Cerebellar nuclear complex (tissue), 1 donor: ENCODE results near the gene CLRN3.

Source experiments
- DNase-seq, 2 experiments: peaks; one replicate each; lab custom pipeline; 2025; lab: John Stamatoyannopoulos, UW

CLRN3 gene

DNA sequence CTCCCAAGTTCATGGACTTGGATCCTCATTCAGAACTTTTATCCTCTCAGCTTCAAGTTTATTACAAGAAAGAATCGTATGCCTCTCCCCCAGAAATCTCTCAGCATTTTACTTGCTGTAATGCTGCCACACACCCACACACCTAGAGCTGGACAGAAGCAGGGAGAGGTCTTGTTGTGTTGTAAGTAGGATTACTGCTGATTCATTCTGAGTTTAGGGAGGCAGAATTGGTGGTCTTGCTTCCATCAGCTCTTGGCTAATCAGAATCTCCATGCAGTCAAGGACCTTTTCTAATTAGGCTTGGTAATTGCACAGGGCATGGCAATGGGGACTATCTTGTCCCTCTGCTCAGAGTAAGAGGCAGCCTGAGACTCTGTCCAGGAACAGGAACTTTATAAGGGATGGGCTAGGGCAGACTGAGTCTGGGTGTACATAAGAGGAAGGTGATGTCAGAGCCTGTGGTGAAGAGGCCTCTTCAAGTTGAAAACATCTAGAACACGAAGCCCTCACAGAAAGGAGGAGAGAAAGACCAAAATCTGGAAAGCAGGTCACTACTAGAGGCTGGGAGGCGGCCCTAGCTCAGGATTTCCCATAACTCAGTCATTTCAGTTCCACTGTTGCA lies 7.1 kb upstream of the CLRN3 start:
- no peak for DNase-seq

- DNase-seq = no peak
Measured at GRCh38 chr10:127897177-127897576, 4.4 kb upstream of the CLRN3 start.

DNA sequence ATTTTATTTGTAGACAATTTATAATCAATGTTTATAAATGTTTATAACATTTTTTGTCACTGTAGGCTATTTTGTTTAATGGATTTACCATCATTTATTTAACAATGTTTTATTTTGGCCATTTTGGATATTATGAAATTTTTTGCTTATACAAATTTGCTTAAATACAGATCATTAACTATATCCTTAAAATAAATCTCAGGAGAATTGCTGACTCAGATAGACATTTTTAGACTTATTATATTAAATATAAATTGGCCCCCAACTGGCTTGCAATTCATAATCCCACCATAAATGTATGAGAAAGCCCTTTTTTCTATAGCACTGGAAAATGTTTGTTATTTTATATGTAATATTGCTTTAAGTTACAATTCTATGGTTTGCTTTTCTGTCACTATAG lies 3.8 kb upstream of the CLRN3 start:
- DNase-seq = no peak

GRCh38 chr10:127894146-127894545 lies 1.4 kb upstream of the CLRN3 start:
- DNase-seq = no peak

DNA sequence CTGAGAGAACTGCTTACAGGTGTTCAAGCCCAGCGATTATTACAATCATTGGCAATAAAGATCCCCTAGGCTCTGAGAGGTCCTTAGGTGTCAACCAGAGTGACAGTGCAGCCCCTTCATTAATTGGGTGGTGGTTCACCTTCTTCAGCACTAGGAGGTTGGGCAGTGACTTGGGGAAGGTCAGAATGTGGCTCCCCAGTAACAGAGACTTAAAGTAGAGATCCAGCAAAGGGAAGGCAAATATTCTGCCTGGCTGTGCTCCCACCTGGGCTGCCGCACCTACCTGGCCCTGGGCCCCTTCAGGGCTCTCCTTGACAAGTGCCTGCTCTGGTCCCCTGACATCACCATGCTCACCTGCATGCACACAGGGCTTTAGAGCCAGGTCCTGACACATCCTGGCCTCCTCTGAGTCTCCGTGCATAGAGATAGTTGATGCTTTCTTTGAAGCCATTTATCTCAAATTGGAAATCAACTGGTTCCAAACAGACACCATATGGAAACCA lies 1.9 kb downstream of the CLRN3 start:
- DNase-seq = no peak

DNA sequence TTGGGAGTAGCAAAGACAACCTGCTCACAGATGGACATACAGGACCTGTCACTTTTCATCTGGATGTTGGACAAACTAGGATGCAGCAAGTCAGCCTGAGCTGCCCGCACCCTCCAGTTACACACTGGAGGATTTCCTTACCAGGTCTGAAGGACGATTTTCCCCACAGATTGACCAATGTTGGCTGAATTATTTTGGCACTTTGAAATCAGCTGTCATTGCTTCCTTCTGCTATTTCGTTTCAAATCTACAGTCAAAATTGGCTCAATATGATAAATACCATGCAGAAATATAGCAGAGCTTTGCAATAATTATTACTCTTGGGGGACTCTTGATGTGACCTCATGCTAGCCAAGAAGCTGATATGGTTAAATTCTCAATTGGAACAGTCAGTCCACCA lies 2.5 kb downstream of the CLRN3 start:
- no peak for DNase-seq

DNA sequence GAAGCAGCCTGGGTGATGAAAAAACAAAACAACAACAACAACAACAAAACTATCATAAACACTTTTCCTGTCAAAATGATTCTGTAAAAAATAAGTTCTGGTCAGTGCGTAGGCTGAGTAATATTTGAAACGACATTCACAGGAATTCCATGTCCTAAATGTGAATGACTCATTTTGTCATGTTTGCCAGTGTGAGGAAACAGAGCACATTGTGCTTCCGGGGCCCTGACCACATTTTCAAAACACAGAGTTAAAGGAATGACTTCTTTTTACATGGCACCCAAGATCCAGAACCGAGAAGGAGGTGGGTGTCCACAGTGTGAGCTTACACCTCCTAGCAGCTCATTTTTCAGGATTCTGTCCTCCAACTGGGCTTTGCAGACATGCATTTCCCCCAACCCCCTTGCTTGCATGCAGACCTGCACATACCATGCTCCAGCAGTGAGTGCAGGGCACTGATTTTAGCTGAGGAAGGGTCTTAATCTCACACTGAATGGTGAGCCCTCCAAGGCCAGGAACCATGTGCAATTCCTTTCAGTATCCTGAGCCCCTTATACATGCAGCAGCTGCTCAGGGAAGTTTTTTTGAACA lies 3.0 kb downstream of the CLRN3 start:
- no peak for DNase-seq

DNA sequence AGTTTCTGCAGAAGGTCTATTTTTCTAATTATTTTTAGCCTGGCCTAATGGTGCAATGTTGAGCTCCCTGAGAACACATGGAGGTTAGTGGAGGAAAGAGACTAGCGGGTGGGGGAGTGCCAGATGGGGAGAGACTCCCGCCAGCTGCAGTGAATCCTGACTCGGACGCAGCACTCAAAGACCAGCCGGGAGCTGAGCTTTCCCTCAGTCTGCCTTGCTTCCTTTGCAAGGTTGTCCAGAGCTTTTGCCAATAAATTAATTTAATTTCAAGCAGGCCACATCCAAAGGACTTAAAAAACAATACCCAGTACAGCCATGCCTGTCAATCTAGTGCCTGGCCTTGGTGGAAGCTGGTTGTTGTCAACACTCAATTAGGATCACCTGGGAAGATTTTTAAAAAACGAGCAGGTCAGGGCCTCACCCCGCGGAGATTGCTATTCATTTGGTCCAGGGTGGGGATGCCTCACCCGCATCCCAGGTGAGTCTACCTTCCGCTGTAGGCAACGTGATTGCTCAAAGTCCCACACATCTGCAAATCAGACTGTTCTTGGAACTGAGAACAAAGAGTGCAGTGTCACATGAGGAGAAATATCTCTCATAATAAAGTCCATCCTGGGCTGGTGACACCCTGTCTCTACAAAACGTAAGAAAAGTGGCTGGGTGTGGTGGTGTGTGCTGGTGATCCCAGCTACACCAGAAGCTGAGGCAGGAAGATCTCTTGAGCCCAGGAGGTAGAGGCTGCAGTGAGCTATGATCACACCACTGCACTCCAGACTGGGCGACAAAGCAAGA lies 4.0 kb downstream of the CLRN3 start:
- DNase-seq = no peak

DNA sequence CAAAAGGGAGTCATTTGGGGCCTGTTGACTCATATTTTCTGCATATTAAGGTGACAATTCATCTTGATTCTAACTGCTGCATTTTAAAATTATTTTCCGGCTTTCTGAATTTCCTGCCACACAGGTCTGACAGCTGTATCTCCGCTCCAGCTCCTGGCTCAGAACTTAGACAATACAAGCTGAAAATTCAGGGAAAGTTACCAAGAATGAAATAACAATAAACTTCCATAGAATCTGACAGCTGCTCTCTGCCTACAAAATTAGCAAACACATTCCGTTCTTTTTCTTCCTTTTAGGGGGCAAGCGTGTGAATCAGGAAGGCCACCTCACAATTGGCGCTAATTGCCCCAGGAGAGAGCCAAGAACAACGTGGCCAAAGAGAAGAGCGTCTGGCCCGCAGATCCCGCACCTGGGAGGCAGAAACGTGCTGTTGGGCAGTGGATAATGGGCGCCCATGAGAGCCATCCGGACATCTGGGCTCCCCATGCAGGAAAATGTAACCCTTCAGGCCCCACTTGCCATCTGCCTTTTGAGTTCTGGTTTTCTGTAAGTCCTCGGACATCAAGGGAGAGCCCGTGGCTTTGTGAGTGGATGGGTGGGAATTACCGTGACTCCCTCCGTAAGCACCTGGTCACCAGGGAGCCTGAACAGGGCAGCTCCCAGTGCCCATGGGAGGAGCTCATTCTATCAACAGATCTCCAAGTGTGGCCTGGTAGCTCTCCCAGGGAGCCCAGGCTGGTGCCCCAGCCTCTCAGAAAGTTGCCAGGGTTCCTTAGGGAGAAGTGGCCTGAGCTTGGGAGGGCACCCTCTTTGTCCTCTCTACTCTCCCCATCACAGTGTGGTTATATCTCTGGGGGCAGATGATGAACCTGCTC lies 5.0 kb downstream of the CLRN3 start:
- DNase-seq = no peak

- DNase-seq = no peak
Measured at GRCh38 chr10:127886371-127887051, 6.2 kb downstream of the CLRN3 start.

GRCh38 chr10:127884501-127884900 lies 8.2 kb downstream of the CLRN3 start:
- DNase-seq = no peak

DNA sequence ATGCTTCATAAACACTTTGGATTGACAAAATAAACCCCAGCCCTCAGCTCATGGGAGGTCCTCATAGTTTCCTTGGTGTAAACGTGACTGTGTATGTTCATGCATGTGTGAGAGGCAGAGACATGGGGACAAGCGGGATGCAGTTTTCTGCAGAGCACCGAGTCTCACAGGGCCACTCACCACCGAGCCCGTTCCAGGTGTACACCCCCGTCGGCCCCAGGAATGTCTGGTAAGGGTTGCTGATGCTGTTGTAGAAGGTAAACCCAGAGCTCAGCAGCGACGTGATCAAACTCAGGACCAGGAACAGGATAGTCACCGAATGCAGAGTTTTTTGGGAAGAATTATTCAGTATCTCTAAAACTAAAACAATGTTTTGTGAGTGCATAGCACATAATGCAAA lies 9.2 kb downstream of the CLRN3 start:
- no peak for DNase-seq

DNA sequence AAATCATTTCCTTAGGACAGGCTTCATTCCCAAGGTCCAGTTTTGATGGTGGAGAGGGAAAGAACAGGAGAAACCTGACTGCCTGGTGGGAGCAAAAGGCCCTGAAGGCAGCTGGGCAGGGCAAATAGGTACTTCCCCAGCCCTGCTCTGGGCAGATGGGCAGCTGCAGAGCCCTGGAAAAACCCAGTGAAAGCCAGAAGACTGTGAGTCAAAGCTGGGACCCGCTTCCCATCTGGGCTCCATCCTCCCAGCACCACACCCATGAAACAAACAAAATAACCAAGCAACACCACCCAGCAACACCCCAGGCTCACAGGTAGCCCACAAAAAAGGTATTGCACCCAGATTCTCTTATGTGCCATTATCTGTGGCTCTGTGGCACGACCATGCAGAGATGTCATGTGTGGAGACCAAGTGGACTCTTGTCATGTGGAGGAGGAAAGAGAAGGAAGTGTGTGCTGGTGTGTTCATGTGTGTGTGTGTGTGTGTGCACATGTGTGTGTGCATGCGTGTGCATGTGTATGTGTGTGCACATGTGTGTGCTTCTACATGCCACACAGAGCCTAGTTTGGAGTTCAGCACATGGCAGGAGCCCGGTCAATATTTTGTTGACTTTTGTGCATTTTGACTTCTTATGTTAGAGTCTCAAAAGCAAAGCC lies 9.8 kb downstream of the CLRN3 start:
- DNase-seq = no peak

- DNase-seq = no peak
Measured at GRCh38 chr10:127882391-127882790, 10.3 kb downstream of the CLRN3 start.

- DNase-seq = no peak
Measured at GRCh38 chr10:127881262-127881661, 11.5 kb downstream of the CLRN3 start.

- DNase-seq = no peak
Measured at GRCh38 chr10:127880557-127880956, 12.2 kb downstream of the CLRN3 start.

- DNase-seq = no peak
Measured at GRCh38 chr10:127878475-127879055, 14.2 kb downstream of the CLRN3 start.

- DNase-seq = no peak
Measured at GRCh38 chr10:127877699-127878098, 15.0 kb downstream of the CLRN3 start.

- no peak for DNase-seq
Measured at GRCh38 chr10:127877116-127877515, 15.6 kb downstream of the CLRN3 start.

- DNase-seq = no peak
Measured at GRCh38 chr10:127875916-127876315, 16.8 kb downstream of the CLRN3 start.

DNA sequence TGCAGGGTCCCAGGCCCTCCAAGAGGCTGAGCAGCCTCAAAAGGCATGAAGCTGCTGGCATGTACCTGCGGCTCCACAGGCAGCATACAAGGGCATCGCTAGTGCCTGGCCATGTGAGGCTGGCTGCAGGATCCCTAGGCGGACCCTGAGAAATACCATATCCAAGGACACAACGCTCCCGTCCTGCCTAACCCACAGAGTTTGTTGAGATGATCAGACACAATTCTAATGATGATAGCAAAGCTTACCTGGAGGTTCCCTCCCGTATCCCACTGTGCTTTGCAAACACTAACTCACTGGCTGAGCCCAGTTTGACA lies 17.3 kb downstream of the CLRN3 start:
- no peak for DNase-seq
